Subcutaneous adipose tissue (tissue), 4 donors: ENCODE measurements around the gene SELENON. TPM values are rescaled to one million over a fixed set of nuclear protein-coding genes. Genes with fewer than 3 reads are reported as not detected.

Source experiments
- CTCF ChIP-seq: fragments of 450-650 bp; IDR thresholded peaks from one replicate; pipeline ENCODE4 v1.5.1; 2016; ENCODE audit warnings: low read depth, mild to moderate bottlenecking, control low read depth, antibody characterized with exemption, moderate library complexity
- total RNA-seq, 4 donors: library from RNA; depleted of rRNA; stranded (reverse); fragments of >200 nt; gene quantifications; one replicate each; pipeline ENCODE4 v1.1.0, GENCODE V29; 2016

The SELENON gene
- total RNA-seq, 4 donors from 2014 or later, result 20.9 to 52.0 (median 25.2) TPM

GRCh38 chr1:25787760-25788166 is 12.2 kb upstream of the SELENON start:
- no peak for TF ChIP-seq CTCF

GRCh38 chr1:25790472-25790871 is 9.5 kb upstream of the SELENON start:
- TF ChIP-seq CTCF, result no peak

- no peak for TF ChIP-seq CTCF
These were observed 7.9 kb upstream of the SELENON start for GRCh38 chr1:25792115-25792514.

GRCh38 chr1:25793585-25794170 is 6.3 kb upstream of the SELENON start:
- TF ChIP-seq CTCF, result no peak

GRCh38 chr1:25794325-25794724 is 5.7 kb upstream of the SELENON start:
- TF ChIP-seq CTCF, result no peak

- TF ChIP-seq CTCF, result no peak
These were observed 4.8 kb upstream of the SELENON start for GRCh38 chr1:25795211-25795610.

GRCh38 chr1:25795946-25796810 is 3.8 kb upstream of the SELENON start:
- TF ChIP-seq CTCF, result no peak
